ENCODE data around the gene GPR183.
A peak's percentile ranks its signal among the peaks of the same experiment; 100 is the strongest.

The GPR183 gene

GRCh38 chr13:99277629-99278028 is 29.6 kb downstream of the GPR183 start:
- FAIRE-seq, result no peak
- DNase-seq (ENCODE audit: extremely low spot score, insufficient read length, low read depth), result no peak

- no peak for FAIRE-seq
- DNase-seq (ENCODE audit: extremely low spot score, insufficient read length, low read depth), result no peak
Observed at GRCh38 chr13:99276706-99277105, 30.5 kb downstream of the GPR183 start.

GRCh38 chr13:99275093-99275469 is 32.1 kb downstream of the GPR183 start:
- DNase-seq (ENCODE audit: extremely low spot score, insufficient read length, low read depth) (no peak), FAIRE-seq (peak; percentile 63)

GRCh38 chr13:99273128-99273527 is 34.1 kb downstream of the GPR183 start:
- FAIRE-seq, result peak; percentile 39
- DNase-seq (ENCODE audit: extremely low spot score, insufficient read length, low read depth), result no peak

GRCh38 chr13:99272481-99272880 is 34.7 kb downstream of the GPR183 start:
- FAIRE-seq, result no peak
- DNase-seq (ENCODE audit: extremely low spot score, insufficient read length, low read depth), result no peak

- DNase-seq (ENCODE audit: extremely low spot score, insufficient read length, low read depth) (no peak), FAIRE-seq (peak; percentile 12)
Observed at GRCh38 chr13:99271249-99271648, 36.0 kb downstream of the GPR183 start.

- FAIRE-seq, result peak; percentile 50
- DNase-seq (ENCODE audit: extremely low spot score, insufficient read length, low read depth), result no peak
Observed at GRCh38 chr13:99270518-99270917, 36.7 kb downstream of the GPR183 start.

GRCh38 chr13:99269627-99270241 is 37.5 kb downstream of the GPR183 start:
- DNase-seq (ENCODE audit: extremely low spot score, insufficient read length, low read depth) (no peak), FAIRE-seq (peak; percentile 86)

- DNase-seq (ENCODE audit: extremely low spot score, insufficient read length, low read depth), result no peak
- no peak for FAIRE-seq
Observed at GRCh38 chr13:99268822-99269221, 38.4 kb downstream of the GPR183 start.

GRCh38 chr13:99267927-99268326 is 39.3 kb downstream of the GPR183 start:
- DNase-seq (ENCODE audit: extremely low spot score, insufficient read length, low read depth), result no peak
- no peak for FAIRE-seq

GRCh38 chr13:99266827-99267226 is 40.4 kb downstream of the GPR183 start:
- DNase-seq (ENCODE audit: extremely low spot score, insufficient read length, low read depth) (no peak), FAIRE-seq (no peak)

GRCh38 chr13:99265821-99266426 is 41.3 kb downstream of the GPR183 start:
- peak; percentile 83 for FAIRE-seq
- DNase-seq (ENCODE audit: extremely low spot score, insufficient read length, low read depth), result no peak

GRCh38 chr13:99265162-99265800 is 41.9 kb downstream of the GPR183 start:
- DNase-seq (ENCODE audit: extremely low spot score, insufficient read length, low read depth), result no peak
- no peak for FAIRE-seq

GRCh38 chr13:99264051-99264450 is 43.1 kb downstream of the GPR183 start:
- DNase-seq (ENCODE audit: extremely low spot score, insufficient read length, low read depth) (no peak), FAIRE-seq (no peak)

- DNase-seq (ENCODE audit: extremely low spot score, insufficient read length, low read depth), result no peak
- no peak for FAIRE-seq
Observed at GRCh38 chr13:99263126-99263785, 43.9 kb downstream of the GPR183 start.

- no peak for DNase-seq (ENCODE audit: extremely low spot score, insufficient read length, low read depth)
- peak; percentile 5 for FAIRE-seq
Observed at GRCh38 chr13:99261059-99261458, 46.1 kb downstream of the GPR183 start.

GRCh38 chr13:99260216-99260615 is 47.0 kb downstream of the GPR183 start:
- DNase-seq (ENCODE audit: extremely low spot score, insufficient read length, low read depth) (no peak), FAIRE-seq (no peak)

GRCh38 chr13:99258946-99259345 is 48.3 kb downstream of the GPR183 start:
- DNase-seq (ENCODE audit: extremely low spot score, insufficient read length, low read depth) (no peak), FAIRE-seq (no peak)

GRCh38 chr13:99258210-99258860 is 48.9 kb downstream of the GPR183 start, which contains the start of gene GPR18:
Gene GPR18 (minus strand): TSS chr13:99258379. CDS start chr13:99255872, 2,507 bp downstream.
- DNase-seq (ENCODE audit: extremely low spot score, insufficient read length, low read depth) (no peak), FAIRE-seq (peak; percentile 95)

- no peak for FAIRE-seq
Observed at GRCh38 chr13:99257291-99257690, 49.9 kb downstream of the GPR183 start.

More at GRCh38 chr13:99257291-99257690, 49.9 kb downstream of the GPR183 start:
- DNase-seq (ENCODE audit: extremely low spot score, insufficient read length, low read depth), result no peak
